GM18951 (cell line): ENCODE results near the gene TMEM115.
A peak's percentile ranks its signal among the peaks of the same experiment; 100 is the strongest.

Experiments used
- POLR2A ChIP-seq: IDR thresholded peaks from 4 replicates; pipeline ENCODE4 v1.6.1; 2011; ENCODE audit warnings: mild to moderate bottlenecking; ENCODE audit not compliant: insufficient read length, insufficient read depth; ENCODE audit errors: extremely low read depth
- in situ Hi-C: fragments of 300-500 bp; cut with MboI; formaldehyde crosslinking; loops from one replicate; pipeline ENCODE4 v1.12.0; 2022; ENCODE audit warnings: low sequenced_read_pairs, mixed read lengths, inconsistent platforms; ENCODE audit not compliant: unreplicated experiment

Gene TMEM115

DNA sequence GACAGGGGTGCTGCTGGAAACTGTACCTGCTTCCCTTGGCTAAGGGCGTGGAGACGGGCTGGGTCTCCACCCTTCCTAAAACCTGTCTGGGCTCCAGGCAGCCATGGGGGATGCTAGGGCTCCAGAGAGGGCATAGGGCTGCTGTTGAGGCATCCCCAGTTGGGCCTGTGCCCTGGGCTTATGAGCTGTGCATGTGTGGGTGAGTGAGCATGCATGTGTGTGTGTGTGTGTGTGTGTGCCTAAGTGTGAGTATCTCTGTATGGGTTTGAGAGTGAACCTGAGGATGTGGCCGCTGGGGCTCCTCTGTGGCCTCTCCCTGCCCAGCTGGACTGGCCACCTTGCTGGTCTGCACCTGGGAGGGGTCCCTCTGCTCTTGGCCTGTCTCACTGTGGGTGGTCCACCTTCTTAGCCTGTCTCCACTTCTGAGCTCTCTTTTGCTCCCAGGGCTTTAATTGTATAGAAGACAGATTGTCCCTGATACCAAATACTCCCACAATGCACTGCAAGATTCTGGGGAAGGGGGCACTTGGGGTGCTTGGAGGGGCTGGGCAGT is 11.9 kb upstream of the TMEM115 start:
- no peak for TF ChIP-seq POLR2A
- in situ Hi-C loops = no loop called here

DNA sequence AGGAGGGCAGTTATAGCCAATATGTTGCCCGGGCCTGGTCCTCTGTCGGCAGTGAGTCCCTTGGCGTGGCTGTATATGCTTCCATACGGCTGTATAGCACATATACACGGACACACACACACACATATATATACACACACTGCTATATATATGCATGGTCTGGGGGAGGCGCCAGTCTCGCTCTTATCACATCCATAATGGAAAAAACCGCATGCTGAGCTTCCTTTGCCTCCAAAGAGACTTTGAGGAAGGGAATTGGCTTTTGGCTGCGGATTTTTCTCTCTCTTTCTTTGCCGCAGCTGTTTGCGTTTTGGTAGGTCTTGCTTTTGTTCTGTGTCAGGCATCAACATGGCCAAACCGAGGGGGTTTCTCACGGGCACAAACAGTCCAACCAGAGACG is 11.3 kb upstream of the TMEM115 start:
- TF ChIP-seq POLR2A = no peak
- in situ Hi-C loops = no loop called here

- TF ChIP-seq POLR2A = no peak
- in situ Hi-C loops = no loop called here
Measured at GRCh38 chr3:50369012-50369670, 9.8 kb upstream of the TMEM115 start.

- no peak for TF ChIP-seq POLR2A
- in situ Hi-C loops = no loop called here
Measured at GRCh38 chr3:50365842-50366220, 6.5 kb upstream of the TMEM115 start.

DNA sequence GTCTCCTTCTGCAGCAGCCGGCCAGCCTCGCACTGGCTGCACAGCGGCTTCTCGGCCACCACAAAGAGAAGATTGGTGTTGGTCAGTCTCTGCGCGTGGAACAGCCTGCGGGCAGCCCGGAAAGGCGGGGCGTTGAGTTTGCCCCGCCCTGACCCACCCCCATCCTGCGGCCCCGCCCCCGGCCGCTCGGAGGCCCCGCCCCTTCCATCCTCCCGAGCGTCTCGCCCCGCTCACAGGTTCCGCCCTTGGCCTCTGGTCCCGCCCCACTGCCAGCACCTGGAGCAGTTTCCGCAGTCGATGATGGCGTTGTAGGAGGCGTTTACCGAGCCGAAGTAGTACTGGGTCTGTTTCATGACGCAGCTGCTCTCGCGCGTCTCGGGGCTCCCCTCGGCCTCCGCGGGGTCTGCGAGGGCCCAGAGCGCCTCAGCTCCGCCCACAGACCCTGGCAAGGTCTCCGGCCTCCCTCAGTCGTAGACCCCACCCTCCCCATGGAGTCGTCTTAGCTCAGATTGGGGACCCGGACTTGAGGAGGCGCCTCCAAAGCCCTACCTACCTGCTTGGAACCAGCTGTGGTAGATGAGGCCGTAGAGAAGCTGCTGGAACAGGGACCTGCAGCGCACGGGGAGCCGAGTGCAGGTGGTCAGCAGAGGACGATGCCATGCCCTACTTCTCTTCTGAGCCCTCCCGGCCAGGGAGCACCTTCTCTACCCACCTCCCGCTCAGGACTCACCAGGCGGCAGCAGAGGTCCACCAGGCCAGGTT is 5.9 kb upstream of the TMEM115 start:
- in situ Hi-C loops = no loop called here
- peak; percentile 50 for TF ChIP-seq POLR2A

DNA sequence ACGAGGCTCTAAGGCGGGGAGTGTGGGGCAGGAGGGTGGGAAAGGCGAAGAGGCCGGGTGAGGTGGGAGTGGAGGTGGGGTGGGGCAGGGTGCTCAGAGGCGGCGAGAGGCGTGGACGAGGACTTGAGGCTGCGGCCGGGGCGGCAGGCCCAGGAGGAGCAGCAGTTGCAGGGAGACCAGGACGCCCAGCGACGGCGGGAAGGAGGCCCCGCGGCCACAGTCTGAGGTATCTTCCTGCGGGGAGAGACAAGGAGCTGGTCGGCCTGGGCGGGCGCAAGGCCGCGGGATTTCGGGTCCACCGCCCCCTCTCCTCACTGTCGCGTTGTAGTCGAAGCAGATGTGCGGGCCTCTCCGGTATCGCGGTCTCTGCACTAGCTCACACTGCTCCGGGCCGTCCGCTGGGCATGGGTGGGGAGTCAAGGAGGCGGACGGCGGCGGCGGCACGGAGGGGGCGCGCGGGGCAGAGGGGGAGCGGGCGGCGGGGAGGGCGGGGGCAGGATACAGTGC is 5.3 kb upstream of the TMEM115 start:
- in situ Hi-C loops = no loop called here
- TF ChIP-seq POLR2A = no peak

- no peak for TF ChIP-seq POLR2A
- in situ Hi-C loops = no loop called here
Measured at GRCh38 chr3:50359760-50360110, 414 bp upstream of the TMEM115 start.

DNA sequence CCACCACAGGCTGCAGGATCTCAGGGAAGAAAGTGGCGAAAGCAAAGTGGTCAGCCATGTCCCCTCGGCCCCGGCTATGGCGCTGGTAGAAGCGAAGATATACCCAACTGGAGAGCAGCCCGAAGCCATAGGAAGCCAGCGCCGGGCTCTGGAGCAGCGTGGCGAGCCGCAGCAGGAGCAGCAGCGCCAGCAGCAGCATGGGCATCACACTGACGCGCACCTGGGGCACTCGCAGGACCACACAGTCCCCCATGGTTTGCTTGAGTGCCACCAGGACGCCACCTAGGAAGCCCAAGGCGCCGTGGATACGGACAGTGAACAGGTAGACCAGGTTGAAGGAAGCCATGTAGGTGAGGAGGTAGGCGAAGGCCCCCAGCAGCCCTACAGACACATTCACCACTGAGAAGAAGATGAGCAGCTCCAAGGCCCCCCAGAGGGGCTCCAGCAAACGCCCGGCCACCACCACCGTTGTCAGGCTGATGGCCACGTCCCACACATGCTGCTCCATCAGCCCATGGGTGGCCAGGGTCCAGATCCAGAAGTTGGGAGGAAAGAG is 888 bp downstream of the TMEM115 start:
- no peak for TF ChIP-seq POLR2A
- in situ Hi-C loops = no loop called here

- in situ Hi-C loops = no loop called here
- TF ChIP-seq POLR2A = no peak
Measured at GRCh38 chr3:50357481-50357880, 1.8 kb downstream of the TMEM115 start.

- no peak for TF ChIP-seq POLR2A
- in situ Hi-C loops = no loop called here
Measured at GRCh38 chr3:50356553-50356952, 2.8 kb downstream of the TMEM115 start.

GRCh38 chr3:50355829-50356552 is 3.3 kb downstream of the TMEM115 start:
- in situ Hi-C loops = no loop called here
- no peak for TF ChIP-seq POLR2A

DNA sequence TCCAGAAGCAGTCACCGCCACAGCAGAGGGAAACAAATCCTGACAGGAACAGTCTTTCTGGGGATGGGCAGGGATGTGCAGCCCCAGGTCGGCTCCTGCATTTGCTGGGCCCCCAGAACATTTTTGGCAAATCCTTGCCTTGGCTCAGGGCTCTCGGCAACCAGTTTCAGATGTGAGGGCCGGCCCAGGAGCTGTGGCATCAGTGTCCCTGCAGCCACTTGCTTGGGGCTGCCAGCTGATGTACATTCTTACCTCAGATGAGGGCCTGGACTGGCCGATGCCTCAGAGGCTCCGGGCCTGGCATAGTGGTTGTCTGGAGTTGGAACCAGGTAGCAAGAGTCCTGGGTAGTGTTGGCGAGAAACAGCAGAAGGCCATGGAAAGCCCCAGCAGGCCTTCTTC is 4.5 kb downstream of the TMEM115 start:
- no peak for TF ChIP-seq POLR2A
- in situ Hi-C loops = no loop called here

DNA sequence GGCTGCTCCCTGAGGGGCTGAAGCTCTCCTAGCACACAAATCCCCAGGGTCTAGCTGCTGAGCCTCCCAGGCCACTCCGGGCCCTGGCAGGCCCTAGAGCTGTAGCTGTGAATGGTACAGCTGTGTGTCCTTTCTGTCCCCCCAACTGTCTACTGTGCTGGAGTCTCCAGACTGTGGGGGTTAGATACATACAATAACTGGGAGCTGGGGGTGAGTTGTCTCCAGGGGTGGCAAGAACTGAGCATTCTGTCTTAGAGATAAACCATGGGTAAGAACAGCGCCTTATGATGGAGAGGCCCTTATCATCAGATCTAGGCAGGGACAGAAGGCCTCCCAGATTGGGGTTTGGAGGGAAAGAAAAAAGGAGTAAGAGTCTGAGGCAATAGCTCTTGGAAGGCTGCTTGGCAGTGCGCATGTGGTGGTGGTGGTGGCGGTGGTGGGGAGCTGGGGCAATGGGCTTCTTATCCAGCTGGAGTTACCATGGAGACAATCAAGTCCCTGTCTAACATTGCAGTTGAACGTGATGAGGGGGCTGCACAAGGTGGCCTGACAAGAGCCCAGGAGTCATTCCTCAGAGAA is 5.0 kb downstream of the TMEM115 start:
- TF ChIP-seq POLR2A = no peak
- in situ Hi-C loops = no loop called here
